Ishikawa (cell line): ENCODE measurements around the gene SDCCAG8.

Experiments
- CEBPB ChIP-seq: IDR thresholded peaks from 2 replicates; pipeline ENCODE4 v1.6.1; 2012
- CREB1 ChIP-seq: IDR thresholded peaks from 2 replicates; pipeline ENCODE4 v1.6.1; 2012; ENCODE audit warnings: low read depth
- EGR1 ChIP-seq: IDR thresholded peaks from 2 replicates; pipeline ENCODE4 v1.6.1; 2012
- EP300 ChIP-seq: IDR thresholded peaks from 2 replicates; pipeline ENCODE4 v1.6.1; 2012; ENCODE audit warnings: borderline replicate concordance
- FOXM1 ChIP-seq: IDR thresholded peaks from 2 replicates; pipeline ENCODE4 v1.6.1; 2012; ENCODE audit warnings: low read depth, borderline replicate concordance
- MAX ChIP-seq: IDR thresholded peaks from 2 replicates; pipeline ENCODE4 v1.6.1; 2012
- NFIC ChIP-seq: IDR thresholded peaks from 2 replicates; pipeline ENCODE4 v1.6.1; 2012
- RAD21 ChIP-seq: IDR thresholded peaks from 2 replicates; pipeline ENCODE4 v1.6.1; 2012; ENCODE audit warnings: low read depth
- REST ChIP-seq: IDR thresholded peaks from 2 replicates; pipeline ENCODE4 v1.6.1; 2012; ENCODE audit warnings: low read depth, mild to moderate bottlenecking
- TAF1 ChIP-seq: IDR thresholded peaks from 2 replicates; pipeline ENCODE4 v1.6.1; 2012; ENCODE audit warnings: low read depth, mild to moderate bottlenecking
- TCF12 ChIP-seq: IDR thresholded peaks from 2 replicates; pipeline ENCODE4 v1.6.1; 2012; ENCODE audit warnings: low read depth
- TEAD4 ChIP-seq: IDR thresholded peaks from 2 replicates; pipeline ENCODE4 v1.6.1; 2012
- USF1 ChIP-seq: IDR thresholded peaks from 2 replicates; pipeline ENCODE4 v1.6.1; 2012
- YY1 ChIP-seq: IDR thresholded peaks from 2 replicates; pipeline ENCODE4 v1.6.1; 2012; ENCODE audit warnings: low read depth
- ZBTB7A ChIP-seq: IDR thresholded peaks from 2 replicates; pipeline ENCODE4 v1.6.1; 2012; ENCODE audit warnings: low read depth

The SDCCAG8 gene

GRCh38 chr1:243457363-243457982, 201.6 kb downstream of the SDCCAG8 start:
- TF ChIP-seq EGR1 (no peak), MAX (no peak), CEBPB (no peak), TCF12 (no peak), REST (no peak), TAF1 (no peak), ZBTB7A (no peak), FOXM1 (no peak), CREB1 (no peak), EP300 (no peak), TEAD4 (no peak)

GRCh38 chr1:243459059-243459458, 203.2 kb downstream of the SDCCAG8 start:
- TF ChIP-seq RAD21 = no peak
- TF ChIP-seq NFIC = no peak
- no peak for TF ChIP-seq TEAD4
- TF ChIP-seq USF1 = no peak
- TF ChIP-seq TAF1 = no peak
- no peak for TF ChIP-seq REST
- no peak for TF ChIP-seq CREB1
- TF ChIP-seq TCF12 = no peak
- TF ChIP-seq ZBTB7A = no peak
- TF ChIP-seq CEBPB = no peak
- TF ChIP-seq EGR1 = no peak
- TF ChIP-seq MAX = no peak
- no peak for TF ChIP-seq FOXM1
- TF ChIP-seq YY1 = no peak
- TF ChIP-seq EP300 = no peak

- TF ChIP-seq MAX (no peak), NFIC (no peak), USF1 (no peak), YY1 (no peak), EGR1 (no peak)
Observed at GRCh38 chr1:243461700-243462099, 205.9 kb downstream of the SDCCAG8 start.

GRCh38 chr1:243462929-243463697, 207.3 kb downstream of the SDCCAG8 start:
- TF ChIP-seq CEBPB (no peak), RAD21 (no peak), EGR1 (no peak), EP300 (no peak), YY1 (no peak), NFIC (no peak), ZBTB7A (no peak), TCF12 (no peak), CREB1 (no peak), FOXM1 (no peak), TAF1 (no peak), MAX (no peak), TEAD4 (no peak)

GRCh38 chr1:243465081-243465480, 209.2 kb downstream of the SDCCAG8 start:
- TF ChIP-seq EP300 (no peak), REST (no peak), FOXM1 (no peak), YY1 (no peak), TEAD4 (no peak), RAD21 (no peak), CREB1 (no peak)
